Tibial nerve (tissue), 4 donors: ENCODE data around the gene CCL13. TPM values are rescaled to one million over a fixed set of nuclear protein-coding genes. Genes with fewer than 3 reads are reported as not detected.

Experiments used
- DNase-seq, 2 donors: peaks; one replicate each; pipeline ENCODE4 v3.0.0-alpha.2; 2019; ENCODE audit warnings: low spot score in 2 of 2
- H3K27ac ChIP-seq, 4 donors: fragments of 200-600 bp; sonication (generic) in 3 of 4; one replicate each; pipeline ENCODE4 v1.5.1; 2017 to 2019; ENCODE audit warnings: mild to moderate bottlenecking in 1 of 4
- H3K27me3 ChIP-seq, 2 donors: fragments of 200-600 bp; sonication (generic) in 1 of 2; one replicate each; pipeline versions ENCODE4 v1.5.1 to v1.6.0; 2017 to 2019
- H3K36me3 ChIP-seq, 3 donors: fragments of 200-600 bp; sonication (generic); one replicate each; pipeline ENCODE4 v1.5.1; 2018 to 2019
- H3K4me1 ChIP-seq, 4 donors: fragments of 200-600 bp; sonication (generic) in 3 of 4; one replicate each; pipeline ENCODE4 v1.5.1; 2017 to 2019
- H3K4me3 ChIP-seq, 4 donors: fragments of 200-600 bp; sonication (generic) in 3 of 4; one replicate each; pipeline ENCODE4 v1.5.1; 2017 to 2019; ENCODE audit warnings: mild to moderate bottlenecking in 1 of 4, moderate library complexity in 1 of 4
- H3K9me3 ChIP-seq, 4 donors: fragments of 200-600 bp; sonication (generic) in 3 of 4; one replicate each; pipeline ENCODE4 v1.5.1; 2017 to 2019
- CTCF ChIP-seq, 5 experiments: fragments of 200-600 bp in 3 of 5; fragments of 450-650 bp in 2 of 5; sonication (generic) in 3 of 5; IDR thresholded peaks; one replicate each; pipeline ENCODE4 v1.5.1; 2016 to 2019; ENCODE audit warnings: antibody characterized with exemption in 5 of 5, mild to moderate bottlenecking in 3 of 5, moderate library complexity in 2 of 5
- EP300 ChIP-seq, 2 donors: sonication (generic); formaldehyde crosslinking; IDR thresholded peaks; one replicate each; pipeline ENCODE4 v1.6.1; 2017; ENCODE audit warnings: antibody characterized with exemption in 2 of 2, mild to moderate bottlenecking in 1 of 2
- POLR2A ChIP-seq, 2 donors: fragments of 450-650 bp; IDR thresholded peaks; one replicate each; pipeline ENCODE4 v1.6.1; 2017; ENCODE audit warnings: antibody characterized with exemption in 2 of 2, mild to moderate bottlenecking in 2 of 2, moderate library complexity in 2 of 2
- whole genome bisulfite sequencing, 2 donors: methylation state at CpG; one replicate each; pipeline ENCODE4 v1.1.5; 2018; 5-methylcytosine and 5-hydroxymethylcytosine counted together
- total RNA-seq, 4 donors: library from RNA; depleted of rRNA; stranded (reverse); fragments of >200 nt; gene quantifications; one replicate each; pipeline ENCODE4 v1.1.0, GENCODE V29; 2016

The CCL13 gene
- total RNA-seq, 4 donors from 2014 or later = 35.2 to 307 (median 45.8) TPM

GRCh38 chr17:34369571-34369970 lies 13.3 kb downstream of the CCL13 start:
- TF ChIP-seq POLR2A (IDR thresholded peaks at IDR 0.05) (no peak), CTCF (IDR thresholded peaks at IDR 0.05) (no peak)
- Histone ChIP-seq H3K36me3 (no peaks in the 10 kb centered on the region), H3K9me3 (no peaks in the 10 kb centered on the region), H3K27ac (no peak overlapping the region), H3K4me1 (peaks cover 0 to 19% (median 4%) of the 10 kb centered on the region in 4 donors), H3K27me3 (no peaks in the 10 kb centered on the region), H3K4me3 (no peak overlapping the region)
- WGBS, 2 donors = 83 to 88% methylated on average over 3 of the region's 3 CpGs
- no peak for DNase-seq

- 90 to 91% methylated on average over 4 to 5 of the region's 5 CpGs for WGBS, 2 donors
Measured at GRCh38 chr17:34370376-34370996, 14.2 kb downstream of the CCL13 start.

GRCh38 chr17:34370997-34371395 lies 14.7 kb downstream of the CCL13 start:
- no peak for TF ChIP-seq POLR2A (IDR thresholded peaks at IDR 0.05)
- TF ChIP-seq CTCF (IDR thresholded peaks at IDR 0.05) = no peak
- no peak for TF ChIP-seq EP300 (IDR thresholded peaks at IDR 0.05)
- no peak for DNase-seq
- Histone ChIP-seq H3K9me3 (no peaks in the 10 kb centered on the region), H3K4me1 (peaks cover 0 to 19% (median 4%) of the 10 kb centered on the region in 4 donors), H3K36me3 (no peaks in the 10 kb centered on the region), H3K4me3 (no peak overlapping the region), H3K27me3 (no peaks in the 10 kb centered on the region), H3K27ac (no peak overlapping the region)
- 61 to 62% methylated on average over 3 of the region's 3 CpGs for WGBS, 2 donors

More at GRCh38 chr17:34370376-34370996, 14.2 kb downstream of the CCL13 start:
- Histone ChIP-seq H3K36me3 (no peaks in the 10 kb centered on the region), H3K27ac (no peak overlapping the region), H3K4me1 (peaks cover 0 to 19% (median 4%) of the 10 kb centered on the region in 4 donors), H3K9me3 (no peaks in the 10 kb centered on the region), H3K4me3 (no peak overlapping the region), H3K27me3 (no peaks in the 10 kb centered on the region)
- TF ChIP-seq POLR2A (IDR thresholded peaks at IDR 0.05) = no peak
- TF ChIP-seq EP300 (IDR thresholded peaks at IDR 0.05) = no peak
- TF ChIP-seq CTCF (IDR thresholded peaks at IDR 0.05) = no peak
- no peak for DNase-seq

GRCh38 chr17:34371405-34372100 lies 15.3 kb downstream of the CCL13 start:
- Histone ChIP-seq H3K27ac (no peak overlapping the region), H3K36me3 (no peaks in the 10 kb centered on the region), H3K4me3 (no peak overlapping the region), H3K4me1 (peaks cover 0 to 19% (median 4%) of the 10 kb centered on the region in 4 donors), H3K9me3 (no peaks in the 10 kb centered on the region), H3K27me3 (no peaks in the 10 kb centered on the region)
- DNase-seq = no peak
- 88 to 91% methylated on average over 3 of the region's 3 CpGs for WGBS, 2 donors
- no peak for TF ChIP-seq EP300 (IDR thresholded peaks at IDR 0.05)

GRCh38 chr17:34374457-34374856 lies 18.2 kb downstream of the CCL13 start:
- no peaks in the 10 kb centered on the region for H3K36me3 ChIP-seq
- no peak for DNase-seq
- H3K27ac ChIP-seq = no peak overlapping the region
- TF ChIP-seq EP300 (IDR thresholded peaks at IDR 0.05) (no peak), POLR2A (IDR thresholded peaks at IDR 0.05) (no peak), CTCF (IDR thresholded peaks at IDR 0.05) (no peak)
- WGBS, 2 donors = 77 to 86% methylated on average over 5 of the region's 5 CpGs
- no peak overlapping the region for H3K4me3 ChIP-seq
- H3K9me3 ChIP-seq = no peaks in the 10 kb centered on the region
- peaks cover 0 to 12% (median 0%) of the 10 kb centered on the region in 4 donors for H3K4me1 ChIP-seq
- peaks cover 0 to 2% of the 10 kb centered on the region in 2 donors for H3K27me3 ChIP-seq
